ENCODE results near the gene C5orf34.
"Not testable (repeated sequence)": the region's sequence is repeated elsewhere in the genome, so short reads cannot be mapped to it uniquely, and the experiment has no call there.

C5orf34 gene

GRCh38 chr5:43514816-43515677 is at the start of gene C5orf34:
Gene C5orf34 (minus strand): TSS chr5:43515148. CDS start chr5:43509339, 5,809 bp downstream.
- DNase-seq = peak; percentile 94

- no peak for DNase-seq
Measured at GRCh38 chr5:43564289-43564850, 49.4 kb upstream of the C5orf34 start.

GRCh38 chr5:43563321-43563720 is 48.4 kb upstream of the C5orf34 start:
- DNase-seq = no peak

GRCh38 chr5:43561356-43561755 is 46.4 kb upstream of the C5orf34 start:
- DNase-seq = no peak

DNA sequence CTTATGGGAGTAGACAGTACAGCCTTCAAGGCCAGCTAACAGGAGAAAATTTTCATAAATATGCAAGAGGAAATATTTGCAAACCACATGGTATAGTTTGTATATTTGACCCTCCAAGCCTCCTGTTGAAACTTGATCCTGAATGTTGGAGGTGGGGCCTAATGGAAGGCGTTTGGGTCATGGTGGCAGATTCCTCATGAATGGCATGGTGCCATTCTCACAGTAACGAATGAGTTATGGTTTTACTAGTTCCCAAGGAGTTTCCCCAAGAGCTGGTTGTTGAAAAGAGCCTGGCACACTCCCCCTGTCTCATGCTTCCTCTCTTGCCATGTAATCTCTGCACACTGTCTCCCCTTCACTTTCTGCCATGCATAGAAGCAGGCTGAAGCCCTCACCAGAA is 45.2 kb upstream of the C5orf34 start:
- DNase-seq = no peak

DNA sequence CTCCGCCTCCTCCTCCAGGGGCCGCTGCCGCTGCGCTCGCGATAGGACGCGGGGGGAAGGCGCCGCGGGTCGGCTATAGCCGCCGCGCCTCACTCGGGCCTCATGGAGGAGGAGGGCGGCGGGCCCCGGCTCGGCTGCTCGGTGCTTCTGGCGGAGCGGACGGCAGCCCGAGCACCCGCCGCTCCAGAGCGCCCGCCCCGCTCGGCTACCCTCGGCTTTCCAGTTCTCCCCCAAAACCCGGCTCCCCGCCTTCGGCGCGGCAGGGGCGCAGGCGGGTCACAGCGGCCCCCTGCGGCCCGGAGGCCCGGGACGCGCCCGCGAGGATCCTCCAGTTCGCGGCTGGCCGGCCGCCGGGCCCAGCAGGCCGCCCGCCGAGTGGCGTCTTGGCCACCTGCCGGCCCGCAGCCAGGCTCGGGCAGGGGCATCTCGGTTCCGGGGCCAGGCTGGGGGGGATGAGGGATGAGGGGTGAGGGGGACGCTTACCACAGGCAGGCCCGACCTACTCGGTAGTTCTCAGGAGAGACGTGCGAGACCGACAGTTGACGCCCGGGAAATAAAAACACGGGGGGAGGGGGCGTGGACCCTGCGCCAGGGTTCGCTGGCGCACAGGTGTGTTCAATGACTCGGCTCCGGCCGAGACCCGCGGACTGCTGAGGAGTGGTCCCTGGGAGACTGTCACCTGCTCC is 42.1 kb upstream of the C5orf34 start, which contains the start of gene PAIP1:
Gene PAIP1 (minus strand): TSS at position 221 of the 686 bp plus-strand sequence. CDS start 231 bp downstream, outside the sequence.
- DNase-seq = peak; percentile 88

GRCh38 chr5:43556607-43556856 is 41.6 kb upstream of the C5orf34 start:
- DNase-seq = not testable (repeated sequence)

GRCh38 chr5:43555895-43556606 is 41.1 kb upstream of the C5orf34 start:
- peak; percentile 51 for DNase-seq

DNA sequence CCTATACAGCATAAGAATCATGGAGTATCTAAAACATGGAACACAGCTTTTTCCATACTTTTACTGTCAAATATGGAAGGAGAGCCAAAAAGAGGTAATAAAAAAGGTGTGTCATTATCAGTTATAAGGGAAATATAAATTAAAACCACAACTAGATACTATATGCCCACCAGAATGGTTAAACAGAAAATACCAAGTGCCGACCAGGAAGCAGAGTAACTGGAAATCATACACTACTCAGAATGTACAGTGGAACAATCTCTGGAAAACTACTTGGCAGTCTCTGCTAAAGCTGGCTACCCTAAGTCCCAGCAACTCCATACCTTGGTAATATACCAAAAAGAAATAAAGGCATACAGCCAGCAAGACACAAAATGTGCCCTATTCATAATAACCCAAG is 39.5 kb upstream of the C5orf34 start:
- DNase-seq = no peak

DNA sequence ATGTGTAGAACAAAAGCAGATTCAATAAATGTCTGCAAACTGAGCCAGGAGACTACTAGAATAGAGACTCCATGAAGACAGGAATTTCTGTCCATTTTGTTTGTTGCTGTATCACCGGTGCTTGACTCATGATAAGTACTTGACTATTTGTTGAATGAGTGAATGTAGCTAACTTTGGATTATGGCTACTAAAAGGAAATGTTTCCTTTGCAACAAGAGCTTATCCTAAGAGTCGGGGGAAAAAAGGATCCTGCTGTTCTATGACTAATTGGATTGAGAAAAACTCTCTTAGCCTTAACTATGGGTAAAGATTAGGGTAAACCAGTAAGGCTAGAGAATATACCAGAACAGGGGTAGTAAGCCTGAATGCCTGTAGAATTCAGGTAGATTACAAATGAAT is 38.4 kb upstream of the C5orf34 start:
- DNase-seq = no peak

DNA sequence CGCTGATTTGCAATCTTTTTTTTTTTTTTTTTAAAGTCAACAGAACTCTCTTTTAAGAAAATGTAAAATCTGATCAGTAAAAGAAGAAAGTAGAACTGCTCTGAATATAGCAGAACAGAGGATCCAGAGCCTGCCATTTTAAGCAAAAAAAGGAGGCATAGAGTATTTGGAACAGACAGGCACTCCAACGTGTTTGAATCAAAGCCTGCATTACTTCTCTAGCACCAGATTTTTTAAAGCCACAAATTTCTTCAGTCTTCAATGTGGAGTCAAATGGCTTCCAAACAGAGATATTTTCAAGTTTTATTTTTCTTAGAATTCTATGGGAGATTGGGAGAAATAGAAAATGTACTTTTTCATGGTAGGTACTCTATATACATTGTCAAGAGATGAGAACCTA is 36.8 kb upstream of the C5orf34 start:
- no peak for DNase-seq

DNA sequence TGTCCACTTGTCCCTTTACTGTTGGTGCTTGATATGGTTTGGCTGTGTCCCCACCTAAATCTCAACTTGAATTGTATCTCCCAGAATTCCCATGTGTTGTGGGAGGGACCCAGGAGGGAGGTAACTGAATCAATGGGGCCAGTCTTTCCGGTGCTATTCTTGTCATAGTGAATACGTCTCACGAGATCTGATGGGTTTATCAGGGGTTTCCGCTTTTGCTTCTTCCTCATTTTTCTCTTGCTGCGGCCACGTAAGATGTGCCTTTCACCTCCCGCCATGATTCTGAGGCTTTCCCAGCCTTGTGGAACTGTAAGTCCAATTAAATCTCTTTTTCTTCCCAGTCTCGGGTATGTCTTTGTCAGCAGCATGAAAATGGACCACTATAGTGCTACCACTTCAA is 34.3 kb upstream of the C5orf34 start:
- not testable (repeated sequence) for DNase-seq

GRCh38 chr5:43548358-43548757 is 33.4 kb upstream of the C5orf34 start:
- DNase-seq = no peak

DNA sequence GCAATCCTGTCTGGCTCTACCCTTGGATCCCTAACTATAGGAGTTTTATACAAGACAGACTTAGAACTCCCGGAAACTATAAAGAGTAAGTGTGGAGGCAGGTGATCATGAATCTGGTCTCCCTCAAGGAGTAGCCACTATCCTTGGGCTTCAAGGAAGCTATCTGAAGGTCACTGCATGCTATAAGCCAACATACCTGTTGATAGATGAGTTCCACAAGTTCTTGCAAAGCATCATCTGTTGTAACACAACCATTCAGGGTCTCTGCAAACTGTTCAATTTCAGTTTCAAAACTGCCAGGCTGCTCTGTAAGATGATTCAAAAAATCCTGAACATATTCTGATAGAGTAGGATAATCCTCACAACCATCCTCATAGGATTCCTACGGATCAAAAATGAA is 32.6 kb upstream of the C5orf34 start:
- DNase-seq = no peak

DNA sequence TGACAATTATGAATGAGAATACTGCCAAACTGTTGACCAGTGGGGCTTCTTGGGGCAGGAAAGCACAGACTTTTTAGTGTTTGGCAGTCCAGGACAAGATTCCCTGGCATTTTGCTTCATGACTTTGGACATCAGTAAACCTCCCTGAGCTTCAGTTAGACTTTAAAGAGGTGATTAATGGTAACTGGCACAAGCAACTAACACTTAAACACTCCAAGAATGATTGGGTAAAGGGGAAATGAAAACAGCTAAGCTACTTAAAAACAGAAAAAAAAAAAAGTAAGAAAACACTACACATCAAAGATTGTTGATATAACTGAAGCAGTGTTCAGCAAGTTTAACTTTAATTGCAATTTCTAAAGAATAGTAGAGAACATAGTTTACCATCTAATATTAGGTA is 28.5 kb upstream of the C5orf34 start:
- no peak for DNase-seq

DNA sequence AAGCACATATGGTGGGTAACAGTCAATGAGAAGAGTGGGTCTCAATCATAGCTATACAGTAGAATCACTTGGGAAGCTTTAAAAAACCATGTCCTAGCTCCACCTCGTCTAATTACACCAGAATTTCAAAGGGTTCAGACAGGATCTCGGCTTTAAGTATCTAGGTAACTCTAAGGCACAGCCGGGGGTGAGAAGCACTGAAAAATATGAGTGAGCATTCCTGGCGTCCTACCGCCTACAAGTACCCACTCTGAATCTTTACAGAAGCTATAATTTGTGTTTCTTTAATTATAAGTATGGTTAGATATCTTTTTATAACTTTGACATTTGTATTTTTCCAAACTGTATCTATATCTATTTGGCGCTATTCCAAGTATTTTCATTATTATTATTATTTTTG is 25.8 kb upstream of the C5orf34 start:
- no peak for DNase-seq

DNA sequence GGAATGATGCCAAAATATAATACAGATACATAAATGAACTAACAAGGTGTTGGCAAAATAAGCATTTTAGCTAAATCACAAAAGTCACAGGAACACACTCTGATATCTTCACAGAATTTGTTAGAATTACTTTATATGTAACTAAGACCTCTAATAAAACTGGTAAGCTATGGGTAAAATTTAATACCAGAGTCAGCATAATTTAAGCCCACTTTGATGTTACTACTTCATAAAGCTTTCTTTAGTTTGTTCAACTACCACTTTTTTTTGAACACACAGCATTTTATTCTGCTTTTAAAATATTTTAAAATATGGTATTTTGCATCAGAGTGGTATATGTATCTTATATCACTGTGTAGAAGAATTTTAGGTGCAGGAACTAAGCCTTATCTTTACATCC is 22.0 kb upstream of the C5orf34 start:
- no peak for DNase-seq

DNA sequence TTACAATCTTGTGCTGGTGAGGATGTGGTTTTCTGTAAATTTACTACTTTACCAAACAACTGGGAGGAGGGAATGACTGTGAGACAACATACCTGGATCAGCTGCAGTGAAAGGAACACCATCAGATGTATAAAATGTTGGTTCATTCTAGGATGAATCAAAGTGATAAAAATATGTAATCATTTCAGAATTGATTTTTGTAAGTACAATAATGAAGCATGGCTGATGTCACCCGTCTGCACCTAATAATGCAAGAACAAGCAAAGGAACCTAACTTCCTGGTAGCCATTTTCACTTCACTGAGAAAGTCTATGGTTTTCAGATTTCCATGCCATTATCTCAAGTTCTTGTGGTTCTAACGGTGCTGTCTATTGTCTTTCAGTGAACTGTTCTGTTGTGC is 18.7 kb upstream of the C5orf34 start:
- no peak for DNase-seq

DNA sequence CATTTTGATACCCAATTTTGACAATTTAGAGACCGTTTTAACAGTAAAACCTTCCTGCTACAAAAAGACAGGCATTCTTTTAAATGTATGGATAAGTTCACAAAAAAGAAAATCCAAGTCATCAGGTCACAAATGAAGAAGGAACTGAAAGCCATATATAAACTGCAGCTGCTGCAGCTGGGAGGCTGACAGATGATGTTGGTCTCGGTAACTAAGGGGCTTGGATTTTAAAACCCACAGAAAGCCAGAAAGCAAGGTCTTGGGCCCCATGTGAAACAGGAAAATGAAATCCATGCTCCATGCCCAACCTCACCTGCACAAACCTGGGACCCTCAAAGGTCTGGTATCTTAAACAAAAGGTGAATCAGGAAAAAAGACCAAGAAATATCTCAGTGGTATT is 15.7 kb upstream of the C5orf34 start:
- DNase-seq = no peak

GRCh38 chr5:43523662-43524072 is 8.7 kb upstream of the C5orf34 start:
- no peak for DNase-seq

- no peak for DNase-seq
Measured at GRCh38 chr5:43520615-43521014, 5.7 kb upstream of the C5orf34 start.

- DNase-seq = no peak
Measured at GRCh38 chr5:43515678-43516048, 715 bp upstream of the C5orf34 start.

DNA sequence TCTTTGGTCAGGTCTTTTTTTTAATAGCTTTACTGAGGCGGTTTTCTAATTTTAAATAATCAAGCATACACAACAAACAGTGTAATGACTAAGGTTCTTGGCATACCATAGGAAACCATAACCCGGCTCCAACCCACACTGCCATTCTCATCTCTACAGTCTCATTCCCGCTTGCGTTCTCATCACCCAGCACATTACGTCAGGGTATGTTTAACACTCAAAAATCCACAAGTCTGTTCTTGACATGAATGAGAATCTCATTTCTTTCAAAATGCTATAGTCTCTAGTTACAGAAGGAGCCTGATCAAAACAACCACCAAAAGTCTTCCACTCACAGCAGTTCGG is 505 bp downstream of the C5orf34 start:
- DNase-seq = no peak

- DNase-seq = no peak
Measured at GRCh38 chr5:43514025-43514424, 923 bp downstream of the C5orf34 start.
